ENCODE results near the gene ZFHX3. TPM values are rescaled to one million over a fixed set of nuclear protein-coding genes. Genes with fewer than 3 reads are reported as not detected.

ZFHX3 gene
- total RNA-seq, 1 donor from 2014 or later = 34.8 TPM

GRCh38 chr16:72939247-72939646 lies 108.7 kb downstream of the ZFHX3 start:
- Histone ChIP-seq H3K9me3 (no peaks in the 10 kb centered on the region), H3K4me1 (peaks cover 32 to 36% of the 10 kb centered on the region in 2 donors), H3K4me3 (peak overlapping the region in 1 of 2 donors; percentile 43), H3K27me3 (no peaks in the 10 kb centered on the region), H3K27ac (peak overlapping the region; percentile 90 to 91), H3K36me3 (peaks cover 0 to 4% of the 10 kb centered on the region in 2 donors)
- TF ChIP-seq CTCF (IDR thresholded peaks at IDR 0.05) = peak in 2 of 3 experiments; percentile 13 to 59
- DNase-seq (ENCODE audit: low spot score in 2 of 2) = peak in 1 of 2 donors; percentile 78
- intact Hi-C loops (cut with DNase I) = loop anchor here (2.0 to 10.0 kb wide), 7 partner anchors 52 to 1044 kb away; partner anchors contain the start of genes IST1 and ZFHX3

GRCh38 chr16:72938795-72939164 lies 109.1 kb downstream of the ZFHX3 start:
- Histone ChIP-seq H3K4me1 (peaks cover 32 to 36% of the 10 kb centered on the region in 2 donors), H3K27me3 (no peaks in the 10 kb centered on the region), H3K9me3 (no peaks in the 10 kb centered on the region), H3K36me3 (peaks cover 0 to 4% of the 10 kb centered on the region in 2 donors), H3K27ac (peak overlapping the region; percentile 90 to 91), H3K4me3 (peak overlapping the region in 1 of 2 donors; percentile 43)
- intact Hi-C loops (cut with DNase I) = loop anchor here (2.0 to 10.0 kb wide), 7 partner anchors 52 to 1044 kb away; partner anchors contain the start of genes IST1 and ZFHX3
- DNase-seq (ENCODE audit: low spot score in 2 of 2) = peak; percentile 83 to 94
- TF ChIP-seq CTCF (IDR thresholded peaks at IDR 0.05) = no peak

GRCh38 chr16:72937916-72938794 lies 109.8 kb downstream of the ZFHX3 start:
- no peak for DNase-seq (ENCODE audit: low spot score in 2 of 2)
- Histone ChIP-seq H3K4me3 (peak overlapping the region in 1 of 2 donors; percentile 34), H3K27me3 (no peaks in the 10 kb centered on the region), H3K36me3 (peaks cover 0 to 4% of the 10 kb centered on the region in 2 donors), H3K27ac (peak overlapping the region; percentile 90 to 91), H3K9me3 (no peaks in the 10 kb centered on the region), H3K4me1 (peaks cover 32 to 36% of the 10 kb centered on the region in 2 donors)
- no peak for TF ChIP-seq CTCF (IDR thresholded peaks at IDR 0.05)
- intact Hi-C loops (cut with DNase I) = loop anchor here (2.0 to 10.0 kb wide), 7 partner anchors 53 to 1043 kb away; partner anchors contain the start of genes IST1 and ZFHX3

GRCh38 chr16:72937360-72937759 lies 110.6 kb downstream of the ZFHX3 start:
- Histone ChIP-seq H3K9me3 (no peaks in the 10 kb centered on the region), H3K4me1 (peaks cover 32 to 36% of the 10 kb centered on the region in 2 donors), H3K36me3 (peaks cover 0 to 4% of the 10 kb centered on the region in 2 donors), H3K4me3 (no peak overlapping the region), H3K27me3 (no peaks in the 10 kb centered on the region), H3K27ac (peak overlapping the region; percentile 90 to 91)
- no peak for DNase-seq (ENCODE audit: low spot score in 2 of 2)
- peak in 1 of 3 experiments; percentile 11 for TF ChIP-seq CTCF (IDR thresholded peaks at IDR 0.05)
- intact Hi-C loops (cut with DNase I) = loop anchor here (5.0 to 10.0 kb wide), 4 partner anchors 105 to 1043 kb away; partner anchors contain the start of gene IST1

GRCh38 chr16:72936408-72936807 lies 111.5 kb downstream of the ZFHX3 start:
- no peaks in the 10 kb centered on the region for H3K36me3 ChIP-seq
- H3K4me1 ChIP-seq = peaks cover 32 to 45% of the 10 kb centered on the region in 2 donors
- DNase-seq (ENCODE audit: low spot score in 2 of 2) = no peak
- no peak for TF ChIP-seq CTCF (IDR thresholded peaks at IDR 0.05)
- no peaks in the 10 kb centered on the region for H3K27me3 ChIP-seq
- no peak overlapping the region for H3K4me3 ChIP-seq
- no peaks in the 10 kb centered on the region for H3K9me3 ChIP-seq
- intact Hi-C loops (cut with DNase I) = loop anchor here (5.0 to 10.0 kb wide), 4 partner anchors 104 to 1042 kb away; partner anchors contain the start of gene IST1
- peak overlapping the region; percentile 28 to 53 for H3K27ac ChIP-seq
